Embryonic facial prominence (tissue), 1 donor: ENCODE results near the gene KIF26A.
"Not testable (repeated sequence)": the region's sequence is repeated elsewhere in the genome, so short reads cannot be mapped to it uniquely, and the experiment has no call there.

Experiments used
- DNase-seq: peaks from one replicate; pipeline ENCODE4 v3.0.0-alpha.2; 2016; ENCODE audit errors: extremely low spot score

KIF26A gene

GRCh38 chr14:104208331-104208730 is 69.9 kb downstream of the KIF26A start:
- not testable (repeated sequence) for DNase-seq

- DNase-seq: not testable (repeated sequence)
Measured at GRCh38 chr14:104209071-104209470, 70.7 kb downstream of the KIF26A start.

- DNase-seq: no peak
Measured at GRCh38 chr14:104209985-104210816, 71.8 kb downstream of the KIF26A start.

- DNase-seq: no peak
Measured at GRCh38 chr14:104210817-104211195, 72.4 kb downstream of the KIF26A start.

- DNase-seq: no peak
Measured at GRCh38 chr14:104211215-104211614, 72.8 kb downstream of the KIF26A start.

GRCh38 chr14:104211741-104212140 is 73.4 kb downstream of the KIF26A start:
- no peak for DNase-seq

- no peak for DNase-seq
Measured at GRCh38 chr14:104212206-104213095, 74.1 kb downstream of the KIF26A start.

GRCh38 chr14:104213301-104214034 is 75.1 kb downstream of the KIF26A start:
- no peak for DNase-seq

- no peak for DNase-seq
Measured at GRCh38 chr14:104214431-104215218, 76.2 kb downstream of the KIF26A start.

- DNase-seq: no peak
Measured at GRCh38 chr14:104215706-104216334, 77.4 kb downstream of the KIF26A start.

- DNase-seq: no peak
Measured at GRCh38 chr14:104216457-104216856, 78.1 kb downstream of the KIF26A start.

- no peak for DNase-seq
Measured at GRCh38 chr14:104217486-104218360, 79.3 kb downstream of the KIF26A start.

- no peak for DNase-seq
Measured at GRCh38 chr14:104218361-104219180, 80.2 kb downstream of the KIF26A start.

- no peak for DNase-seq
Measured at GRCh38 chr14:104219731-104220214, 81.4 kb downstream of the KIF26A start.

GRCh38 chr14:104220215-104221070 is 82.1 kb downstream of the KIF26A start:
- DNase-seq: no peak

GRCh38 chr14:104221071-104221625 is 82.8 kb downstream of the KIF26A start:
- DNase-seq: no peak

- DNase-seq: no peak
Measured at GRCh38 chr14:104221636-104222369, 83.4 kb downstream of the KIF26A start.
